Glutamatergic neuron (in vitro differentiated cells): ENCODE data around the gene RXFP1. TPM values are rescaled to one million over a fixed set of nuclear protein-coding genes. Genes with fewer than 3 reads are reported as not detected.

ENCODE experiments used
- DNase-seq: peaks from one replicate; pipeline ENCODE4 v3.0.0; 2022
- H3K27ac Mint-ChIP-seq: one replicate; pipeline ENCODE4 v1.8.0; 2020; ENCODE audit warnings: mild to moderate bottlenecking, mixed read lengths, inconsistent platforms; ENCODE audit not compliant: unreplicated experiment
- H3K27me3 Mint-ChIP-seq: one replicate; pipeline ENCODE4 v1.8.0; 2020; ENCODE audit warnings: mild to moderate bottlenecking, moderate library complexity, mixed read lengths, inconsistent platforms; ENCODE audit not compliant: unreplicated experiment
- H3K36me3 Mint-ChIP-seq: one replicate; pipeline ENCODE4 v1.8.0; 2020; ENCODE audit warnings: mild to moderate bottlenecking, mixed read lengths, inconsistent platforms; ENCODE audit not compliant: unreplicated experiment
- H3K4me1 Mint-ChIP-seq: one replicate; pipeline ENCODE4 v1.8.0; 2020; ENCODE audit warnings: mild to moderate bottlenecking, low read depth, mixed read lengths, inconsistent platforms; ENCODE audit not compliant: unreplicated experiment
- H3K4me3 Mint-ChIP-seq: one replicate; pipeline ENCODE4 v1.8.0; 2020; ENCODE audit warnings: mild to moderate bottlenecking, mixed read lengths, inconsistent platforms; ENCODE audit not compliant: unreplicated experiment
- H3K9me3 Mint-ChIP-seq: one replicate; pipeline ENCODE4 v1.8.0; 2020; ENCODE audit warnings: mild to moderate bottlenecking, moderate library complexity, mixed read lengths, inconsistent platforms; ENCODE audit not compliant: unreplicated experiment
- CTCF ChIP-seq: fragments of 200-600 bp; sonication (generic); IDR thresholded peaks from one replicate; pipeline ENCODE4 v1.5.0; 2021; ENCODE audit not compliant: partially characterized antibody, unreplicated experiment
- total RNA-seq: library from RNA; stranded (reverse); fragmentation: NEBNext Ultra II Directional; extraction: Animal tissue kit (Norgen Biotek cat#: 25700); gene quantifications from one replicate; pipeline ENCODE4 v1.2.1, GENCODE V29; 2021; ENCODE audit not compliant: unreplicated experiment

The RXFP1 gene
- total RNA-seq, 1 donor from 2014 or later, result not detected

DNA sequence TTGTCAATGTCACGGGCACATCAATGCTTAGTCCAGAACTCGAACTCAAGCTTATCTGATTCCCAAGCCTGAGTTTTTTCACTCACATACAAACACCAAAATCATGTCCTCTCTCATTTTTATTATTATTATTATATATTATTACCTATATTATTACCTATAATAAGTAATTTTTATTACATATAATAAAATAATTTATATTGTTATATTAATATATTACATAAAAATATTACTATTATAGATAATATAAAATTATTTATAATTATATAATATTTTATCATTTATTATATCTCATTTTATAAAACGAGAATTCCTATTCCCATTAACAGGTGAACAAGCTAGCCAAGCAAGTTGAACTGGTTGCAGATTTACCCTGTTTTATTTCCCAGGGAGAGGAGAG, 13.0 kb downstream of the RXFP1 start:
- Mint-ChIP-seq H3K27ac (no peak overlapping the region), H3K27me3 (no peaks in the 10 kb centered on the region), H3K4me3 (no peak overlapping the region), H3K4me1 (no peaks in the 10 kb centered on the region), H3K36me3 (no peaks in the 10 kb centered on the region), H3K9me3 (no peaks in the 10 kb centered on the region)
- no peak for DNase-seq
- no peak for TF ChIP-seq CTCF

GRCh38 chr4:158535130-158535614, 13.5 kb downstream of the RXFP1 start:
- TF ChIP-seq CTCF, result no peak
- no peak overlapping the region for H3K4me3 Mint-ChIP-seq
- no peaks in the 10 kb centered on the region for H3K9me3 Mint-ChIP-seq
- DNase-seq, result no peak
- no peaks in the 10 kb centered on the region for H3K27me3 Mint-ChIP-seq
- no peaks in the 10 kb centered on the region for H3K4me1 Mint-ChIP-seq
- no peak overlapping the region for H3K27ac Mint-ChIP-seq
- H3K36me3 Mint-ChIP-seq, result no peaks in the 10 kb centered on the region

- Mint-ChIP-seq H3K9me3 (no peaks in the 10 kb centered on the region), H3K4me1 (no peaks in the 10 kb centered on the region), H3K4me3 (no peak overlapping the region), H3K36me3 (no peaks in the 10 kb centered on the region), H3K27ac (no peak overlapping the region), H3K27me3 (no peaks in the 10 kb centered on the region)
- TF ChIP-seq CTCF, result no peak
- DNase-seq, result no peak
Measured at GRCh38 chr4:158536833-158537232, 15.2 kb downstream of the RXFP1 start.

GRCh38 chr4:158538176-158538575, 16.5 kb downstream of the RXFP1 start:
- no peaks in the 10 kb centered on the region for H3K27me3 Mint-ChIP-seq
- no peaks in the 10 kb centered on the region for H3K36me3 Mint-ChIP-seq
- no peak for TF ChIP-seq CTCF

DNA sequence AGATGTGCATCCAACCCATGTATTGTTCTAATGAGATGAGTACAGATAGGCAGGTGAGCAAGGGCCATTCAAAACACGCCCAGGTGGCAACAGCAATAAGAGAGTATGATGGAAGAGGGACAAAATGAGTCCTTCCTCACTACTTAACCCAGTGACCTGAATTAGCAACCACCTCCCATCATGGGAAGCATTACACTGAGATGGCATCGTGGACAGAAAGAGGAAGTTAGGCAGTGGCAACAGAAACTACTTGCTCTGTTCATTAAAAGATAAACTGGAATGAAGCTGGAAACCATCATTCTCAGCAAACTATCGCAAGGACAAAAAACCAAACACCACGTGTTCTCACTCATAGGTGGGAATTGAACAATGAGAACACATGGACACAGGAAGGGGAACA, 17.2 kb downstream of the RXFP1 start:
- no peaks in the 10 kb centered on the region for H3K4me1 Mint-ChIP-seq
- no peak overlapping the region for H3K4me3 Mint-ChIP-seq
- H3K9me3 Mint-ChIP-seq, result no peaks in the 10 kb centered on the region
- no peaks in the 10 kb centered on the region for H3K27me3 Mint-ChIP-seq
- H3K36me3 Mint-ChIP-seq, result no peaks in the 10 kb centered on the region
- no peak overlapping the region for H3K27ac Mint-ChIP-seq
- TF ChIP-seq CTCF, result no peak
- no peak for DNase-seq

More at GRCh38 chr4:158538176-158538575, 16.5 kb downstream of the RXFP1 start:
- Mint-ChIP-seq H3K27ac (no peak overlapping the region), H3K4me3 (no peak overlapping the region), H3K9me3 (no peaks in the 10 kb centered on the region), H3K4me1 (no peaks in the 10 kb centered on the region)
- no peak for DNase-seq
